GM19372 (cell line): ENCODE data around the gene TM9SF2.

ENCODE experiments used
- ATAC-seq: cut with Tn5 transposase; IDR thresholded peaks from one replicate; pipeline ENCODE4 v1.9.1; 2021; ENCODE audit warnings: mild to moderate bottlenecking, low read depth, moderate library complexity; ENCODE audit not compliant: unreplicated experiment

TM9SF2 gene

DNA sequence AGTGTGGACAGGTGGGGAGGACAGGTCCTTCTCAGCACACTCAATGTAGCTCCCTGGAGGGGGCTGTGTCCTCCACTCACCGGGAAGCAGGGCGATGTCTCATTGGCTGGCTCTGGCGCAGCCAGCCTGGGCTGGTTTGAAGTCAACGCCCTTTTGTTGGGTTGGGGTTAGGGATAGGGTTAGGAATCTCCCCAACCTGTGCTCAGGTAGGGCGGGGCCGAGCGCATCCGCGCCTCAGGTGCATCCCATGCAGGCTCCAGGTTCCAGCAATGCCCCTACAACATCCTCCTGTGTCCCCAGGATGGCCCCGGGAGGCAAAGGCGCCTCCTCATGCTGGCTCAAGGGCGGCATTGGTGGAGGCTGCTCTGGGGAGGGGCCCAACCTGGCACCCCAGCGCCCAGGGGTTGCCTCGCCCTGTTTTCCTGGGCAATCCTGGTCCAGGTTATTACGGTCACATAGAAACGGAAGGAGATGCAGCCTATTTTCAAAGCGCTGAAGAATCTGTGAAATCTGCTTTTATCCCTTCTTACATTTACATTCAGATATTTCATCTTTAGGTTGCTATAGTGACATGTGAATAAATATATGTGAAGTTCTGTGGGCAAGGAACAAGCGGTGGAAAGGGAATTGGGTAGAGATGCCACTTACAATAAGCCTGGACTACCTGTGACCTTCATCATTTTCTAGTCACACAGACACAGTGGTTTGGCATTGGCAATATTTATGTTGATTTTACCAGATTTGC, 74.3 kb downstream of the TM9SF2 start:
- ATAC-seq, result no peak

DNA sequence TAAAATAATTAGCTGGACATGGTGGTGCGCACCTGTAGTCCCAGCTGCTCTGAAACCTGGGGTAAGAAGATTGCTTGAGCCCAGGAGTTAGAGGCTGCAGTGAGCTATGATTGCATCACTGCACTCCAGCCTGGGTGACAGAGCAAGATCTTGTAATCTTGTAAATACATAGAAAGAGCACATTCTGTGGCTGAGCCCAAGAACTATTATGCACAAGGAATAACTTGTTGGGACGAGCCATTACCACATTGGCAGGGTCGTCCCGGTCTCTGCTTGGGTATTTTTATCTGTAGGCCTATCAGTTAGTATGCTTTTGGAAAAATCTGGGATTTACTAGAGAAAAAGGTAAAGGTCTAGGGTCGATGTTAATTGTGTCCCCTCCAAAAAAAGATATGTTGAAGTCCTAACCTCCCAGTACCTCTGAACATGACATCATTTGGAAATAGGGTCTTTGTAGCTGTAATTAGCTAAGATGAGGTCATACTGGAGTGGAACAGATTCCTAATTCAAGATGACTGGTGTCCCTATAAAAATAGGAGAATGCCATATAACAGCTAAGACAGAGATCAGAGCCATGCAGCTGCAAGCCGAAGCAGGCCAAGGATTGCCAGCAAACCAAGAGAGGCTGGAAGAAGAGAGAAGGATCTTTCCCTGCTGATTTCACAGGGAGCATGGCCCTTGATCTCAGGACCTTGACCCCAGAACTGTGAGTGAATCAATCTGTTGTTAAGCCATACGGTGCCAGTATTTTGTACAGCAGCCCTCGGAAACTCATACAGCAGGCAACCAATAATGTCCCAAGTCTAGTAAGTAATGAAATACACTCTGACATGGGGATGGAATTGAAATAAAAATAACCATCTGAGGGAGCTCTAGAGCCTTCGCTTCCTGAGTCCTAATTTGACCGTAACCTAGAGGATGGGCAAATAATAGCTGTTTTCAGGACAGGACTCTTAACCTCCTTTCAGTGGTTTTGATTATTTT, 77.0 kb downstream of the TM9SF2 start:
- no peak for ATAC-seq

DNA sequence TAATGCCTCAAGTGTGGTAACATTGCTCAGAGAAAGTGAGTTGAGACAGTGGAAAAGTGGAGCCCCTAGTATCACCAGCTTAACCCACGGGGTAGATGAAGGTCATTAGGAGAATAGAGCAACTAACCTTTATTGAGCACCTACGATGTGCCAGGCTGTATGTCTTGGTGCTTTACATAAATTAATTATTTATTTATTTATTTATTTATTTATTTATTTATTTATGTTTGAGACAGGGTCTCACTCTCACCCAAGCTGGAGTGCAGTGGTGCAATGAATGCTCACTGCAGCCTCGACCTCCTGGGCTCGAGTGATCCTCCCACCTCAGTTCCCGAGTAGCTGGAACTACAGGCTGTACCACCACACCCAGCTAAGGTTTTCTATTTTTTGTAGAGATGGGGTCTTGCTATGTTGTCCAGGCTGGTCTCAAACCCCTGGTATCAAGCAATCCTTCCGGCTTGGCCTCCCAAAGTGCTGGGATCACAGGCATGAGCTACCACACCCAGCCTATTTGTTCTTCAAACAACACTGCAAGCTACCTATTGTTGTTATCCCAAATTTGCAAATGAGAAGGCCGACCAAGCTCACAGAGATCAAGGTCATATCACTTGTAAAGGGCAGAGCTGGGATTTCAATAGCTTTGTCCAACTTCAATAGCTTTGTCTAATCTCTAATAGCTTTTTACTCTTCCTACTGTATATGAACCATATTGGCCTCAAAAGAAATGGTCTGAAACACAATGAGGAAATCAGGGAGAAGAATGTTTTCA, 79.4 kb downstream of the TM9SF2 start:
- no peak for ATAC-seq

DNA sequence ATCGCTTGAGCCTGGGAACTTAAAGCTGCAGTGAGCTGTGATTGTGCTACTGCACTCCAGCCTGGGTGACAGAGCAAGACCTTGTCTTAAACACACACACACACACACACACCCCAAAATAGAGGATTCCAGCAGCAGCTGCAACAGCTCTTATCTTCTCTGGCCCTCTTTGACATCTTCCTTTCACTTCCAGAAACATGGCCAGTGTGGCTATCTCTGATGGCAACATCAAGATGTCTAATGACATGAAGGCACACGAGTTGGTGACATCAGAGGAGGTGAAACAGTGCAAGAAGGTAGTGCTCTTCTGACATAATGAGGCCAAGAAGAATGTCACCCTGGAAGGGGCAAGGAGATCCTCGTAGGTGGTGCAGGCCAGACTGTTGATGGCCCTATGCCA, 81.2 kb downstream of the TM9SF2 start:
- no peak for ATAC-seq

DNA sequence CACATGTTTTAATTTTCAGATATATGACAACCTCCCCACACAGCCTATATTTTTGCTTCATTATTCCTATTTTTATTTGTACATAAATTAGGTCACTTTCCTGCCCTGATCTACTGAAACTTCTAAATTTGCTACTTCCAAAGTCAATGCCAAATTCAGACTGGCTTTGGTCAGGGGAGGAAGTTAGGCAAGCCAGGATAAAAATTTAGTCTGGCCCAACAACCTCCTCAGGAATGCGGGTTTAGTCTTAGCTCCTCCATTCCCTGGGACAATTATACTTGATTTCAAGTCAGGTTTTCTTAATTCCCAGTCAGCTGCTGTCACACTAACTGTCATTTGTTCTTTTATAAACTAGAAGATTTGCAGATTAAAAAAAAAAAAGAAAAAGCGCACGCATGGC, 84.3 kb downstream of the TM9SF2 start:
- ATAC-seq, result no peak

DNA sequence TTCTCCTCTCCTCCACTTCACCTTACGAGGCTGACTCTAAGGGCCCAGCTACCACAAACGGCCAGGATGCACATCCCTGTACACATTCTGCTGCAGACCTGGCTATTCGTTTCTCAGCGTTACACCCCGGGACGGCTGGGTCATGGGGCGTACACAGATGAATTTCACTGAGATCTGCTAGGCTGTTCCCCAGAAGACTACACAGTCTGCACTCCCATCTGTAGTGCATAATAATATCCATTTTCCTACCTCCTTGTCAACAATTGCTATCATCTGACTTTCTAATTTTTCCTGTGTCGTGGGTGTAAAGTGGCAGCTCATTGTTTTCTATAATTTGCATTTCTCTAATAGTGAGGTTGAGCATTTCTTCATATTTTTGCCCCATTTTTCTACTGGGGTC, 85.7 kb downstream of the TM9SF2 start:
- ATAC-seq, result no peak

DNA sequence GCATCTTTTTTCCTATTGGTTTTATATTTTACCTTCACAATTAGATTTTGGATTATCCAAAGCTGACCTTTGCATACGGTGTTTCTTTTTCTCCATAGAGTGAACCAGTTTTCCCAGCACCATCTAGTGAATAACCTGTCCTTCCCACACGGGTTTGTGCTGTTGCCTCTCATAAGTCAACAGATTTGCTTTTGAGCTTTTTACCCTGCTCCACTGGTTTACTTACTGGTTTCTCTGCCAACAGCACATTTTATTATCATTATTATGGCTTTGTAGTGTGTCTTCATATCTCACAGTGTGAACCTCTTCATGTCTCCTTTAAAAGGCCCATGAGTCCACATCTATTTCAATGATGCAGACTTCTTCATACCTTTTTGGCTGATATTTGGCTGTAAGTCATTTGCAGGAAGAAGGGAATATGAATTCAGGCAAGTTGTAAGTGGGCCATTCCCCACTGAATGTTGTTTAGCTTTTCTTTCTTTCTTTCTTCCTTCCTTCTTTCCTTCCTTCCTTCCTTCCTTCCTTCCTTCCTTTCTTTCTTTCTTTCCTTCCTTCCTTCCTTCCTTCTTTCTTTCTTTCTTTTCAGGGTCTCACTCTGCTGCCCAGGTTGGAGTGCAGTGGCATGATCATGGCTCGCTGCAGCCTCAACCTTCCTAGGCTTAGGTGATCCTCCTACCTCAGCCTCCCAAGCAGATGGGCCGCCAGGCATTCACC, 86.8 kb downstream of the TM9SF2 start:
- no peak for ATAC-seq

DNA sequence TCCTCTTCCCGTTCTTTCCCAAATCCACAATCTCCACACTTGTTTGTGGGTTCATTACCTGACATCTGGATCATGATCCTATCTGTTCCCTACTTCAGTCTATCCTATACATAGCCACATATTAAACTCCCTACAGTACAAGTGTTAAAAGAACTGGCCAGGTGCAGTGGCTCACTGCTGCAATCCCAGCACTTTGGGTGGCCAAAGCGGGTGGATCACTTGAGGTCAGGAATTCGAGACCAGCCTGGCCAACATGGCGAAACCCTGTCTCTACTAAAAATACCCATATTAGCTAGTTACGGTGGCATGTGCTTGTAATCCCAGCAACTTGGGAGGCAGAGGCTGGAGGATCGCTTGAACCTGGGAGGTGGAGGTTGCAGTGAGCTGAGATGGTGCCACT, 88.3 kb downstream of the TM9SF2 start:
- ATAC-seq, result no peak

DNA sequence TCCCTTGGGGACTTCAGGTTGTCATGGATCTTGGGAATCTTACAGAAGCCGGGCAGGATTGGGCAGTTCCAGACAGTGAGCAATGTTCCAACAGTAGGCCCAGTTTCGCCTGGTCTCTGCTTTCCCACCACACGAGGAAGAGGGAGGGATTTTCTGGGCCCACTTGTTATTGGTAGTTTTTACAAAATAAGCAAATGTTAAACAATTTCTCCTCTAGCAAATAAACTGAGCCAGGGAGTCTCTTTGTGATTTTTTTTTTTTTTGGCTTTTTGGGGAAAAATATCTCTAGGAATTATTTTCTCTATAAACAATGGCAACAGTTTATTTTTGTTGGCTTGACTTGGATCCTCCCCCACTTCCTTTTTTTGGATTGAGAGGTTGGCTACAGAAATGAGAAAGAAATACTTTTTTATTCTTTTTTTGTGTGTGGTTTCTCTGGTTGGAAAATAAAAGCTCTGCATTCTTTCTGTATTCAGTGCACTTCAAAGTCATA, 89.3 kb downstream of the TM9SF2 start:
- no peak for ATAC-seq

DNA sequence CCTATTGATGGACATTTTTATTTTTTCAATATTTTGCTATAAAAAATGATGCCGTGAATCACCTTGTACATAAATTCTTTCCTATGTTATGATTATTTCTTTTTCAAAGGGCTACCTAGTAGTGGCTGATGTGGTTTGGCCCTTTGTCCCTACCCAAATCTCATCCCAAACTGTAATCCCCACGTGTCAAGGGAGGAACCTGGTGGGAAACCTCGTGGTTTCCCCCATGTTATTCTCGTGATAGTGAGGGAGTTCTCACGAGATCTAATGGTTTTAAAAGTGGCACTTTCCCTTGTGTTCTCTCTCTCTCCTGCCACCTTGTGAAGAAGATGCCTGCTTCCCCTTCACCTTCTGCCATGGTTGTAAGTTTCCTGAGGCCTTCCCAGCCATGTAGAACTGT, 94.9 kb downstream of the TM9SF2 start:
- no peak for ATAC-seq

DNA sequence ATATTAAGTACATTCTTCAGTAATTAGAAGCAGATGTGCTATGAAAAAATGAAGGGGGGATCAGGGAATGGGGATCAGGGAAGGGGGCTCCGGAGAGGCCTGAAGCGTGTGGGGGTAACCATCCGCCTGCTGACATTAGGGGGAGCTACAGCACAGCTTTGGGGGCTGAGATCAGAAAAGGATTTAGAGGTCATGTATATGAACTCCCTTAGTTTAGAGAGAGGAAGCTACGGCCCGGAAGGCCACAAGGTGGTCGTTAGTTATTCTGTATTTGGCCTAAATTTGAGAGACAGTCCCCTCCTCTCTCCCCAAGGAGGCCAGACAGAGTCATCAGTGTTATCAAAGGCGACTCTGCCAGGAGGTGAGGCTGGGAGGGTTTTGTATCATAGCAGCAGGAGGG, 99.0 kb downstream of the TM9SF2 start:
- no peak for ATAC-seq

DNA sequence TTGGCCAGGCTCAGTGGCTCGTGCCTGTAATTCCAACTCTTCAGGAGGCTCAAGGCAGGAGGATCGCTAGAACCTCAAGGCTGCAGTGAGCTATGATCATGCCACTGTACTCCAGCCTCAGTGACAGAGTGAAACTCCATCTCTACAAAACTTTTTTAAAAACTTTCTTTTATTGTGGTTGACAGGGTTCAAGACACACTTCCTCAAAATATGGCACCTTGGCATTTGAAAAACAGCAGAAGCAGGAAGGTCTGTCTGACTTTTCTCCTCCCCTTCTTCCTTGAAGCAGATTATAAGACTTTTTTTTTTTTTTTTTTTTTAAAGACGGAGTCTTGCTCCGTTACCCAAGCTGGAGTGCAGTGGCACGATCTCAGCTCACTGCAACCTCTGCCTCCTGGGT, 100.3 kb downstream of the TM9SF2 start:
- no peak for ATAC-seq

DNA sequence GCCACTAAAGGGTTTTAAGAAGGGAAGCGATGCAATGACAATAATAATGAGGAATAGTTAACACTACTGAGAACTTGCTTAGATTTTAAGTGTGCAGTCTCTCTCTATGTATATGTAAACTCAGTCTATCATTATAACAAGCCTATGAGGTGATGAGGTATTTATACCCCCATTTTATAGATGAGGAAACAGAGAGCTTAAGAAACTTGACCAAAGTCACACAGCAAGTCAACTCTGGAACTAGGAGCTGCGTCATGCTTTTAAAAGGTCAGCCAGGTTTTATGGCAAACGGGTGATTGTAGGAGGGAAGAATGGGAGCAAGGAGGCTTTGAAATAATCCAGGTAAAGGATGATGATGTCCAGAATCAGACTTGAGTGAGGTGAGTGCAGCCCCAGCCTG, 103.4 kb downstream of the TM9SF2 start:
- ATAC-seq, result no peak

DNA sequence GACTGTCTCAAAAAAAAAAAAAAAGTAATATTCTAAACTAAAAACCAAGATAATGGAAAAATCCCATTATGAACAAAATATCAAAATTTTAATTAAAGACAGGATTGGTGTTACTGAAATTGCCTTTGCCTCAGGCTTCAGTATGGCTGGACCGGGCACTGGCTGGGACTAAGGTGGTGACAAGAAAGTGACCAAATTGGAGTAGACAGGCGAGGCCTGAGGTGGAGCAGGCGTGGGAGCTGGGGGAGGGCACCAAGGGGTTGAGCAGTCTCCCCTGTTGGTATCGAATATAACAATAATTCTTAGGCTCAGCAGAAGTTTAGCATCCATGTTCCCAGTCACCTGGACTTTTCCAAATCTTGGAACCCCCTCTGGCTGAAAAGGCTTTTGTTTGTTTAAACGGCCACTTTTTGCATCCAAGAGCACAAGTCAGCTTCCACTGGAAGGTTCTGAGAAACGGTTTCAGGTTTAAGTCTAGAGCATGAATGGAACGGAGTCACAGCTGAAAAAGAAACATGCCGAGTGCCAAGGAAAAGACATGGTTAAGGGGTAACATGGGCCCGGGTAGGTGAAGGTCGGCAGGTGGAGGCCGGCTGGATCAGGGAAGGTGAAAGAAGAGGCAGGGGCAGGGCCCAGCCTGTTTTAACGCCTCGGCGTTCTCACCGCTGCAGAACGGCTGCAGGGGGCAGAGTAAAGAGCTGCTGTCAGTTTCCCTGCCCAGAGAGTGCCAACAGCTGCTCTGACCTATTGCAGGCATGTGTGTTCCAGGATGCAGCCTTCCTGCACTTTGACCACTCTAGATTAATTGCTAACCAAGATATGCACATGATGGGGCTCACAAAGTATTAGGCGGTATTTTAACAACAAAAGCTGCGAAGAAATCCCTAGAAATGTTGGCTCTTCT, 104.4 kb downstream of the TM9SF2 start:
- ATAC-seq, result peak; percentile 54

DNA sequence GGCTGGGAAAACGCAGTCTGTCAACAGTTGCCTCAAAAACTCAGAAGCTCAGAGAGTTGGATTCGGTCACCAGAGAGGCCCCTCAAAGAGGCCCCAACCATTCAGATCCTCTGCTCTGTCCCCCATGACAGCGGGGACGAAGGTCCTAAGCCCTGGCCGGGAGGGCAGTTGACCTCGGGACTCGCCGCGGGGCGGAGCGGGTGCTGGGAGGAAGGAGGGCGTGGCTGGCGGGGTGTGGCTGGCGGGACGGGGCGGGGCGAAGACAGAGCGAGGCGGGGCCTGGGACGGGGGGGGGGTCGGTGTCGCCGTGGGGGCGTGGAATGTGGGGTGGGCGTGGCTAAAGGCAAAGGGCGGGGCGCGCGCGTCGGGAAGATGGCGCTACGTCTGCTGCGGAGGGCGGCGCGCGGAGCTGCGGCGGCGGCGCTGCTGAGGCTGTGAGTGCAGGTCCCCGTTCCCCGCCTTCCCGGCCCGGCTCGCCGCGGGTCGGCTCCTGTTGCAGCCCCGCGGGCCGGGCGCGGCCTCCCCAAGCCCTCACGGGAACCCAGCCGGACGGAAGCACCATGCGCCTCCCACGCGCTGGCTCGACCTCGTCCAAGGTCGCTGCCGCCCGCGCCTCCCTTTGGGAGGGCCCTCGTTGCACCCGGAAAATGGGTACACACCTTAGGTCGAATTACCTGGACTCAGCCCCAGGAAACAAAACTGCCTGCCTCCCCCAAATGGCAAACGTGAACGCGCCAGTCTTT, 105.2 kb downstream of the TM9SF2 start, which contains the start of gene CLYBL:
CLYBL (plus strand) TSS at position 367 of the 743 bp plus-strand sequence.
- ATAC-seq, result peak; percentile 80

DNA sequence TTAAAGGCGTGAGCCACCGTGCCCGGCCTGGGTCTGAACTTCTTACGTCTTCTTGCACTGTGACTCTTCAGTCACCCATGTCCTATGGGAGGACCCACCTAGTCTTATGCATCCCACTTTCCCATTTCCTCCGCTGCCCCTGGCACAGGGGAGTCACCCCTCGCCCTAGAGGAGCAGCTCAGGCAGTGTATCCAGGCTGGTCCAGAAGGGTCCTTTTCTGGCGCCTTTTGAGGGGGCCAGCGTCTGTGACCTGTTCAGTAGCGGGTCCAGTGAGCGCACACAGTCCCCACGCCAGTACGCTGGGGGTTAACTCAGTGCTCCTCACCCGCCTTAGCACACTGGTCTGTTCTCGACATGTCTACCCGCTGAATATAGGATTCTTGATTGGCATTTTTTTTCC, 107.1 kb downstream of the TM9SF2 start:
- ATAC-seq, result no peak

DNA sequence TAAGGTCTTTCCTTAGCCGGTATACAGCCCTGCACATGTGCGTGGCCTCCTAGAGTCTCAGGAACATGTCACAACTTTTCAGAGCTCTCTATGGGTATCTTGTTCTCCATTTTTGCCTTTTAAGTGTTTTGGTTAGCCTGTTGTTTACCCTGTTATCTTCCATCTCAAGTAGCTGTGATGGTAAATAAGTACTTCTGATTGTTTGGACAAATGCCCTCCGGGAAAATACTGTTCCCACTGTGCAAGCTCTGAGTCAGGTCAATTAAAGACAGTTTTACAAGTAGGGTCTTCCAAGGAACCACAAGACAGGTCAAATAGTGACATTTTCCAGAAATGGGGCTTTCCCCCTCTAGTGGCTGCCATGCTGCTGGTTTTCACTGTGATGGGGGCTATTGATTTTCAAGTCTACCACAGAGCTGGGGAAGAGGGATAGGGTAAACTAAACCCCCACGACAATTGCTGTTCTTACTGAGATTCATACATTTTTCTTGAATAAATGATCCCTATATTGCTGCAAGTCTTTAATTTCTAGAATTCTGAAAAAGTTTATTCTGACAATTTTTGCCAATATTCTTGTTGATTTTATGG, 109.5 kb downstream of the TM9SF2 start:
- no peak for ATAC-seq
